Stimulated activated CD4-positive, alpha-beta T cell treated with anti-CD3 and anti-CD28 coated beads, Interleukin-1b, Interleukin-23, amount 100 ng/mL, for 24 hours (primary cell): Measurements from ENCODE around the gene CPN1.
"Not testable (repeated sequence)": the region's sequence is repeated elsewhere in the genome, so short reads cannot be mapped to it uniquely, and the experiment has no call there.

Experiments
- DNase-seq, 4 experiments: peaks; one replicate each; pipeline ENCODE4 v3.0.0-alpha.2; 2020; ENCODE audit warnings: low read depth in 4 of 4, low spot score in 1 of 4

CPN1 gene

DNA sequence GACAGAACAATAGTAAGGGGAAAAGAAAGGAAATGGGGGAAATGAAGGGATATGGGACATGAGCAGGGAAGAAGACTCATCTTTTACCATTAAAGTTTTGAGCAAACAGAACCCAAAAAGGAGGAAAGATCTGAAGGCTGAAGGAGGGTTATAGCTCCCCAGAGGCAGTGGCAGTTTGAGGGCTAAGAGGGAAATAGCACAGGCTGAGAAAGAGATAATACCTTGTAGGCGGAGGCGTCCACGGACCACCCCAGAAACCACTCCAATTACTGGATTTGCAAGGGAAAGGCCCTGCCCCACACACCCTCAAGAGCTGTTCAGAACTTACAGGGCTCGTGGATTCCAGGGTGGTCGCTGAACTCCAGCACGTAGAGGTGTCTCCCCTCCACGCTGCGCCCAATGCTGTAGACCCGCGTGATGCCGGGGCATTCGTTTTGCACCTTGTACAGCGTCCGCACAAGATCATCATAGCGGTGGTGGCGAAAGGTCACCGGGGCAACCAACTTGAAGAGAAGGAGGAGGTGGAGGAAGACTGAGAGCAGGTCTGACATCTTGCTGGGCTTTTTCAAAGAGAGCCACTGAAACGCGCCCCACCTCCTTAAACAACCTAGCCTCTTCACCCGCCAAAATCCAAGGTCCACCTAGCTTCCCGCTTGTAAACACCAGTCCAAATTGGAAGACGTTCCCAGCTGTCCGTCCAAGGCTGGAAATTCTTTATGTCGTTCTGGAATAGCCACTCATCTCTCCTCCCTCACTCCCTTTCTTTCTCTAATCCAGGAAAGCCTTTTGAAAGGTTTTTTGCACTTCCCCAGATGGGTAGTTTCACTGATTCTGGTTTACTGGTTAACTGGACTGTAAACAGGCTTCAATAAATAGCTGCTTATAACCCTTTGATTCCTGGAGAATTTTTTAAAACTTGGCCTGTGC, at the start of gene CPN1:
CPN1 (minus strand) TSS at position 795 of the 927 bp plus-strand sequence; CDS start at position 551, 244 bp downstream.
- no peak for DNase-seq

DNA sequence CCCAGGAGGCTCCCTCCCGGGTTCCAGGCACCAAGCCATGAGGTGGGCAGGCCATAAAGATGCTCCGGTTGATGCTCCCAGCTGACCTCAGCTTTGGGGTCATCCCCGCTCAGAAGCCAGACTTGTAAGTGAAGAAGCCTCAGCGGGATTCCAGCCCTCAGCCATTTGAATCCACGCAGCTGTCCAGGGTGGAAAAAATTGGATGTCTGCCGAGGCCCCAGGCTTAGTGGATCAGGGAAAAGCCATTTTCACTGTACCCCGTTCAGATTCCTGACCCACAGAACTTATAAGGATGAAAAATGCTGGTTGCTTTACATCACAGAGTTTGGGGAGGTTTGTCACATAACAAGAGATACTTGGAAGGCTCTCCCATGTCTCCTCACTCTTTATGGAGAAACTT, 49.2 kb upstream of the CPN1 start:
- no peak for DNase-seq

DNA sequence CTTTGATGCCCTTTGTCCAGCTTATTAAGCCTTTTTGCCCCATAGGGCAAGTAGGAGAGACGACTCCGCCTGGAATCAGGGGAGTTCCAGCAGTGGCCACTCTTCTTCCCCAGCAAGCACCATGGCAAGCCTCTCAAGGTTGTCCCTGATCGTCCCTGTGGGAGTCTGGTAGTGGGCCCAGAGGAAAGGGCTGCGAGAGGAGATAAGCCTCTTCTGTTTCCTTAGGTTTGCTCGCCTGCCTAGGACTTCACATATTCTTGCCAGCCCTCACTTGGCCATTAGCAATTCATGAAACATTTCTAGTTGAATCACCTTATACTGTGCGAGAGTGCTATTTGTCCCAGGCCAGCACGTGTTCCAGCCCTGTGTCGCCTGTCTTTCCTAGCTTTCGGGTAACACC, 47.8 kb upstream of the CPN1 start:
- DNase-seq = no peak

DNA sequence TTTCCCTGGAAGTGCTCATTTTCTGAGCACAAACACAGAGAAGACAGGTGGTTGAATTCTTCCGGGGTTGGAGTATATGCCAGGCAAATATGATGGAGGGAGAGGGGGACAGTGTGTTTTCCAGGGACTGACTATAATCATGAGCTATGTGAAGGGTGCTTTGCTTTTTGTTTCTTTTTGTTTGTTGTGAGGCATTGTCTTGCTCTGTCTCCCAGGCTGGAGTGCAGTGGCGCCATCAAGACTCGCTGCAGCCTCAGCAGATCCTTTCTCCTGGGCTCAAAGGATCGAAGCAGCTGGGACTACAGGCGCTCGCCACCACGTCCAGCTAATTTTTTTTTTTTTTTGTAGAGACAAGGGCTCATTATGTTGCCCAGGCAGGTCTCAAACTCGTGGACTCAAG, 47.3 kb upstream of the CPN1 start:
- DNase-seq = no peak

DNA sequence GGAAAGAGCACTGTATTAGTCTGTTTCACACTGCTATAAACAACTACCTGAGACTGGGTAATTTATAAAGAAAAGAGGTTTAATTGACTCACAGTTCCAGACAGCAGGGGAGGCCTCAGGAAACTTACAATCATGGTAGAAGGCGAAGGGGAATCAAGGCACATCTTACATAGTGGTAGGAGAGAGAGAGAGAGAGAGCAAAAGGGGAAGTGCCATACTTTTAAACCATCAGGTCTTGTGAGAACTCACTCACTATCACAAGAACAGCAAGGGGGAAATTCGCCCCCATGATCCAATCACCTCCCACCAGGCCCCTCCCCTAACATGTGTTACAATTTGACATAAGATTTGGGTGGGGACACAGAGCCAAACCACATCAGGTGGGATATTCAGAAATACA, 43.7 kb upstream of the CPN1 start:
- not testable (repeated sequence) for DNase-seq

DNA sequence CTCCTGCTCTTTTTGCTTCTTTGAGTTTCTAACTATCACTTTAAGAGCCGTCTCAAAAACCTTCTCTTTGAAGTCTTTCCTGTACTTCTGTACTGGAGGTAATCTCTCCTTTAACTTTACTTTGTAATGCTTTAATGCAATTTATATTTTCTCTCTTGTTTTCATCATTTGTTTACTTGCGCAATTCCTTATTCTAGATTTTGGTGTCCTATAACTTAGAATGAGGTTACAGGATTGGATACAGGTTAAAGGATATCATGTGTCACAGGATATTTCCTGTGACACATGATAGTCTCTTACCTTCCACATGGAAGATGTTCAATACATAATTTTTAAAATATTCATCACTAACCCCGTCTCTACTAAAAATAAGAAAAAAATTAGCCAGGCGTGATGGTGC, 42.4 kb upstream of the CPN1 start:
- no peak for DNase-seq

DNA sequence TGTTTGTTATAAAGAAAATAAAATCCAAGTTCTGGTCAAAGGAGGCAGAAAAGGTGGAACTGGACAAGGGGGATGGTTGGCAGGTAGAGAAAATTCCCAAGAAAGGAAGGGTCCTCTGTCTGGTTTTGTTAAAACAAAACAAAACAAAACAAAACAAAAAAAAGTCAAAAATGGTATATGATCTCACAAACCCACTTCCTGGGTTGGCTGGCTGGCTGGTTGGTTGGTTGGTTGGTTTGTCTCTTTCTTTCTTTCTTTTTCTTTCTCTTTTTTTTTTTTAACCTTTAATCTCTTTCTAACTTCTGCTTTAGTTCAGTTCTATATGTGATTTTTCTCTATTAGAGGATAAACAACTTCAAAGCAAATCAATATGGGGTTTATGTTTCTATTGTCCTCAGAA, 41.1 kb upstream of the CPN1 start:
- no peak for DNase-seq

DNA sequence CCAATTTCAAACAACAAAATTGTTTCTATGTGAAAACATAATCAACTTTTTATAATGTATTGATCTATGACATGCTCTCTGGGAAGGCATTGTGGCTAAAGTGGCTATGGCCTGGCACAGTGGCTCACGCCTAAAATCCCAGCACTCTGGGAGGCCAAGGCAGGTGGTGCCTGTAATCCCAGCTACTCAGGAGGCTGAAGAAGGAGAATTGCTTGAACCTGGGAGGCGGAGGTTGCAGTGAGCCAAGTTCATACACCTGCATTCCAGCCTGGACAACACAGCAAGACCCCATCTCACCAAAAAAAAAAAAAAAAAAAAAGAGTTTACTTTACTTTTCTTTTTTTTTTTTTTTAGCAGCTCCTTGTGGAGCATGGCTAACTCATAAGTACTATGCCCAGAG, 38.9 kb upstream of the CPN1 start:
- no peak for DNase-seq

DNA sequence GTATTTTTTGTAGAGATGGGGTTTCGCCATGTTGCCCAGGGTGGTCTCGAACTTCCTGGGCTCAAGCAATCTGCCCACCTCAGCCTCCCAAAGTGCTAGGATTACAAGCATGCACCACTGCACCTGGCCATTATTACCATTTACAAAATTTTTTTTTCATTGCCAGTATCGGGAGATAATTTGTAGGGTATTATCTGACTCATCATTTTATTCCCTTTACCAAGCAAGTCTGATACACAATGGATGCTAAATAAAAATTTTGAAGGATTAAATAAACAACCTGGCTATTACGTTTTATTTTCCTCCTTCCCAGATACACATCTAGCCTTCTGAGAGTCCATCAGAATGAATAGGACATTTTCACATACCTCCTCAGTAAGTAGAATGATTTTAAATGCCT, 38.1 kb upstream of the CPN1 start:
- DNase-seq = no peak

DNA sequence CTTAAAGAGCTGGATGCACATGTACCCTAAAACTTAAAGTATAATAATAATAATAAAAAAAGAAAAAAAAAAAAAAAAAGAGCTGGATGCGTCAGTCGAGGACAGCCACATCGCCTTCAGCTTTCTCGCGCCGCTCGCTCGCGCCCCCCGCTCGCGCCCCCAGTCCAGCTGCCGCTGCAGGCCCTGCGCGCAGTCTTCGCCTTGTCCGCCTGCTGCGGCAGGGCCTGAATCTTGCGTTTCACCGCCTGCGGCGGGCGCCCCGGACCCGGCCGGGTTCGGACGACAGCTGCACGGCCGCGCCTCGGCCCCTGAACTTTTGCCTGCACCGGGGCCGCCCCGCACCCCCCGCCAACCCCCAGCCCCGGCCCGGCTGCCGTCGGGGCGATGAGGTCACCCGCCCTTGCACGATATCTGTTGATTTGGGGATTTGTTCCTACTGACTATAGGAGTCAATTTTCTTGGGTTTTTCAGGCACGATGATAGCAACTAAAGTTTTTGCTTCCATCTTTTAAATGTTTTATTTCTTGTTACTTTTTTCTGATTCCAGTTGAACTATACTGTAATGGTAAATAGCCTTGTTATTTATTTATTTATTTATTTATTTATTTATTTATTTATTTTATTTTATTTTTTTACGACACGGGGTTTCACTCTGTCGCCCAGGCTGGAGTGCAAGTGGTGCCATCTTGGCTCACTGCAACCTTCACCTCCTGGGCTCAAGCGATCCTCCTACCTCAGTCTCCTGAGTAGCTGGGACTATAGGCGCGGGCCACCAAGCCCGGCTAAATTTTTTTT, 33.5 kb upstream of the CPN1 start:
- DNase-seq = no peak

DNA sequence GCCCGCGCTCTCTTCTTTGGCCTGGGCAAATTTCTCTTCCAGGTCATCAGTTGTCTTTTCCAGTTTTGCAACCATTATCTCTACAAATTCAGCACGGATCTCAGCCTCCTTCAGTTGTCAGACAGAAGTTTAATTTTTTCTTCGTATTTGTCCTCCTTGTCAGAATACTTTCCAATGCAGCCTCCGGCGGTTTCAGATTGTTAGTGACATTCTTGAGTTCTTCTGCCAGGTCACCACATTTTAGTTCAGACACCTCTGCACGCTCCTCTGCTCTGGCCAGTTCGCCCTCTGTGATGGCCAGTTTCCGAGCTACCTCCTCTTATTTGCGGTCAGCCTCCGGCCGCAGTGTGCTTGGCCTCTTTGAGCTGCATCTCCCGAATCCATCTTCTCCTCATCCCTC, 32.8 kb upstream of the CPN1 start:
- no peak for DNase-seq

DNA sequence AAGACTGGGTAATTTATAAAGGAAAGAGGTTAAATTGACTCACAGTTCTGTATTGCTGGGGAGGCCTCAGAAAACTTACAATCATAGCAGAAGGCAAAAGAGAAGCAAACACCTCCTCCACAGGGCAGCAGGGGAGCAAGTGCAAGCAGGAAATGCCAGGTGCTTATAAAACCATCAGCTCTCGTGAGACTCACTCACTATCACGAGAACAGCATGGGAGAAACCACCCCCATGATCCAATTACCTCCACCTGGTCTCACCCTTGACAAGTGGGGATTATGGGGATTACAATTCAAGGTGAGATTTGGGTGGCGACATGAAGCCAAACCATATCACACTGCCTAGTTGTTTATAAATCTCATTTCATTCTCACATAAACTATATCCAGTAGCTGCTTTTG, 28.0 kb upstream of the CPN1 start:
- DNase-seq = no peak

DNA sequence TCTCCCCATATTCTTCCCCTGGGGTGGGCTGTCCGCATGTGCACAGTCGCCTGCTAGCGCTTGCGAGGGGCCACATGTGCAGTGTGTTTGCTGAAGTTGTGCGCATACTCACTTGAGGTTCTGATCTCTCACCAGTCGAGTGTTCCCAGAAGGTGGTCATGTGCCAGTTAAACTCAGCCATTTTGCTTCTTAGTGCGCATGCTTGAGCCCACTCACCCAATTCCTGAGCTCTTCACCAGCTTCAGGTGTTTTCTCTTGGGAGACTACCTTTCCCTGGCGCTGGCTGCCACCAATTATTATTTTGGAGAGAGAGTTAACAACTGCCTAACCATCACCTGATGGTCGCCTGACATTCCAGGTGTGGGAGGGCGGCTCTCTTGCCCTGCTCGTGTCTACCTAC, 25.2 kb upstream of the CPN1 start:
- no peak for DNase-seq

DNA sequence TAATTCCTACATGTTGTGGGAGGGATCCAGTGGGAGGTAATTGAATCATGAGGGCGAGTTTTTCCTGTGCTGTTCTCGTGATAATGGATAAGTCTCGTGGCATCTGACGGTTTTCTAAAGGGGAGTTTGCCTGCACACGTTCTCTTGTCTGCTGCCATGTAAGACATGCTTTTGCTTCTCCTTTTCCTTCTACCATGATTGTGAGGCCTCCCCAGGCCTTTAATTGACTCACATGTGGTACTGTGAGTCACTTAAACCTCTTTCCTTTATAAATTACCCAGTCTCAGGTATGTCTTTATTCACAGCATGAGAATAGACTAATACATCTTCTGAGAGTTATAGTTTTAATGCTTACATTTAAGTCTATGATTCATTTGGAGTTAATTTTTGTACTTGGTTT, 22.6 kb upstream of the CPN1 start:
- no peak for DNase-seq

DNA sequence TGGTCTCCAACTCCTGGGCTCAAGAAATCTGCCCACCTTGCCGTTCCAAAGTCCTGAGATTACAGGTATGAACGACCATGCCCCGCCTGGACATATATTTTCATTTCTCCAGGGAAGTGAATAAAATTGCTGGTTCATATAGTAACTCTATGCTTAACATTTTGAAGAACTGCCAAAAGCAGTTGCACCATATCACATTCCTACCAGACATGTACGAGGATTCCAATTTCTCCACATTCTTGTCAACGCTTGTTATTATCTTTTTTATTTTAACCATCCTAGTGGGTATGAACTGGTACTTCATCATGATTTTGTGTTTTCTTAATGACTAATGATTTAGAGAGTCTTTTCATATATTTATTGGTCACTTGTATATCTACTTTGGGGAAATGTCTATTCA, 21.9 kb upstream of the CPN1 start:
- DNase-seq = no peak

DNA sequence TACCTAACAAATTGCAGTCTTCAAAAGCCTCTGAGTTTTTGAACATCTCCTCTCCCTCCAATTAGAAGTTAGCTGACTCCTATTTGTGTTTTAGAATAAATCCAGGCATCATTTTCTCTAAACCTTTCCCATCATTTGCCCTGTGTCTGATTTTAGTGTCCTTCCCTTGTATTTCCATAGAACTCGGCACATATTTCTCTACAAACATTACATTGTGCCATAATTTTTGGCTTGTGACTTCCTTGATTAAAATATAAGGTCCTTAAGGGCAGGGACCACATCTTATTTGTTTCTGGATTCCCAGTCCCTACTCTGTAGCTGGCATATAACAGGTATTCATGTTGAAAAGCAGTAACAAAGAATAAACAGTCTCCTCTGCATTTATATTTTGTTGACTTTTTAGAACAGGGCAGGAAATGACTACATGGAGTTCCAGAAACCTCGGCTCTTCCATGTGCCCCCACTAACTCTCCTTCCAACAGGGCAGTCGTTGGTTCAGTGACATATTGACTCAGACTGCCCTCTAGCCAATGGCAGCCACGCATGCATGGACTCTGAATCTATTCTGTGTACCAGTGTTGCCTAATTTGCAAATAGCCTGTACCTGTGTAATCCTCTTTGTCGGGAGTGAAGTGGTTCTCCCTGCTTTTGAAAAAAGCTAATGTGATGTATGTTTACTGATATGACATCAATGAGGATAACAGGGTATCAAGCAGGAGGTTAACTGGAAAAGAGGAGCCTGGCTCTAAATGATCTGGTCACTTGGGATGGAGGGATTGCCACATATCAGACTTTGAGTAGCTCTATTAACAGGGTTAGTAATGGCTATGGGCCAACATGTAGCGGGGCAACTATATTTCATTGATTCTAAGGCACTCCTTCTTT, 19.8 kb upstream of the CPN1 start:
- no peak for DNase-seq

DNA sequence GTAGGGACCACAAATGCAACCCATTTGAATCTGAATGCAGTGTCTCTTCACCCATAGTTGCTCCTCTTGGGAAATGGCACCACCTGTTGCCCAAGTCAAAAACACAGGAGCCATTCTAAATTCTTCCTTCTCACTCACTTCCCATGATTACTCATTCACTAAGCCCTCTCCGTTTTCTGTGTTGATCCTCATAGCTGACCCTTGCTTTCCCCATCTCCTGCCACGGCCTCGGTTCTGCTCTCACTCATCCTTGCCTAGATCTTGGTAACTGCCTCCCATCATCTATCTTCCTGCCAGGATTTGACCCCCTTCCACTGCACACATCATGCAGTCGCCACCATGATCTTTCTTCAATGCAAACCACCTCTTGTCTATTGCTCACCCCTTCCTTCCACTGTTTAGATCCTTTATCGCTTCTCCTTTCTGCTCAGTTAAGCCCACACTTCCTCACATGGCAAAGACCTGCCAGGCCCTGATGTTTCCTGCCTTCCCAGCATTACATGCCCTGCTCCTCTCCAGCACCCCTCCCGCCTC, 19.0 kb upstream of the CPN1 start:
- DNase-seq = no peak

DNA sequence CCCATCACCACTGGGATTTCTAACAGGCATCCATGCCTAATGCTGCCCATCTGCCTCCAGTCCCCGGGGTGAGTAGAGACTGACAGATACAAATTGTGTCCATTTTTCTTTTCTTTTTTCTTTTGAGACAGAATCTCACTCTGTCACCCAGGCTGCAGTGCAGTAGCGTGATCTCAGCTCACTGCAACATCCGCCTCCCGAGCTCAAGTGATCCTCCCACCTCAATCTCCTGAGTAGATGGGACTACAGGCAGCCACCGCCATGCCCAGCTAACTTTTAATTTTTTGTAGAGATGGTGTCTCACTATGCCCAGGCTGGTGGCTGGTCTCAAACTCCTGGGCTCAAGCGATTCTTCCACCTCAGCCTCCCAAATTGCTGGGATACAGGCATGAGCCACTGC, 7.6 kb upstream of the CPN1 start:
- no peak for DNase-seq

DNA sequence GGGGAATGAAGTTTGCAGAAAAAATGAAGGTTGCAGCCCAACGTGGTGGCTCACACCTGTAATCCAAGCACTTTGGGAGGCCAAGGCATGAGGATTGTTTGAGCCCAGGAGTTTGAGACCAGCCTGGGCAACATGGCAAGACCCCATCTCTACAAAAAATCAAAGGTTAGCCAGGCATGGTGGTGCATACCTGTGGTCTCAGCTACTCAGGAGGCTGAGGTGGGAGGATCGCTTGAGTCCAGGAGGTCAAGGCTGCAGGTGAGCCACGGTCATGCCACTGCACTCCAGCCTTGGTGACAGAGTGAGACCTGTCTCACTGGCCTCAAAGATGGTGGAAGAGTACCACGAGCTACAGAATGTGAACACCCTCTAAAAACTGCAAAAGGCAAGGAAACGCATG, 5.0 kb upstream of the CPN1 start:
- DNase-seq = not testable (repeated sequence)

DNA sequence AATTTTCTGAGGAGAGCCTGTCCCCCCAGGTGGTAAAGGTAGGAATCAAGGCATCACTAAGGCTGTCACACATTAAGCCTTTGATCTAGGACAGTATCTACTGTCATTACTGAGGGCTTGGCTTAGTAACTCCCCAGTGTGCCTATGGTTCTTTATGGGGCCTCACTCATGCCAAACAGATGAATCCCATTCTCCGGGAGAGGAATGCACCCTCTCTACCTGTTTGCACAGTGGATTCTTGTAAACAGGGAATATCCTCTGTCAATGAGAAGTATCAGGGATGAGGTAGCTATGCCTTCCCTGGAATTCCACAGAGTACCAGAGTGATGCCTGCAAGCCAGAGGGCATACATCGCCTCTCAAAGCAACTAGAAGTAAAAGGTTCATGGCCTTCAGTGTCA, 3.9 kb upstream of the CPN1 start:
- DNase-seq = no peak

DNA sequence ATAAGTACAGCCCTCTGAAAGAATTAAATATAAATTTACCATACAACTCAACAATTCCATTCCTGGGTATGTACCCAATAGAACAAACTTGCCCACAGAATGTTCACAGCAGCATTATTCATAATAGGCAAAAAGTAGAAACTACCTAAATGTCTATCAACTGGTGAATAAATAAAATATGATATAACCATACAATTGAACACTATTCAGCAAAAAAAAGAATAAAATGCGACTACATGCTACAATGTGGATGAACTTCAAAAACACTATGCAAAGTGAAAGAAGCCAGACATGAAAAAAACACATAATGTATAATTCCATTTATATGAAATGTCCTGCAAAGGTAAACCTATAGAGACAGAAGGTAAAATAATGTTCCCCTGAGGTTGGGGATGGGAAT, 2.0 kb upstream of the CPN1 start:
- no peak for DNase-seq
